HL-60 (cell line): ENCODE data around the gene POLD2.
"Not testable (repeated sequence)": the region's sequence is repeated elsewhere in the genome, so short reads cannot be mapped to it uniquely, and the experiment has no call there.

ENCODE experiments used
- DNase-seq, 2 experiments: peaks; one replicate each; pipeline ENCODE4 v3.0.0-alpha.2; 2010 to 2020; ENCODE audit warnings: low read depth in 1 of 2, low spot score in 1 of 2
- H3K27ac ChIP-seq: fragments of 250-450 bp; sonication (Bioruptor Pico); replicated peaks from 2 replicates; pipeline ENCODE4 v1.5.1; 2020; ENCODE audit warnings: mild to moderate bottlenecking, moderate library complexity
- H3K27me3 ChIP-seq: fragments of 250-450 bp; sonication (Bioruptor Pico); 2 replicates; pipeline ENCODE4 v1.5.1; 2021; ENCODE audit warnings: mild to moderate bottlenecking, moderate library complexity; ENCODE audit not compliant: insufficient read depth, poor library complexity, severe bottlenecking
- H3K4me3 ChIP-seq: replicated peaks from 2 replicates; pipeline ENCODE4 v1.5.1; 2011; ENCODE audit warnings: mild to moderate bottlenecking, control low read depth, low read length; ENCODE audit not compliant: insufficient read depth
- GABPA ChIP-seq: IDR thresholded peaks from 2 replicates; pipeline ENCODE4 v1.6.1; 2012; ENCODE audit warnings: low read depth
- POLR2AphosphoS5 ChIP-seq: IDR thresholded peaks from 2 replicates; pipeline ENCODE4 v1.6.1; 2012; ENCODE audit warnings: low read depth
- SPI1 ChIP-seq: IDR thresholded peaks from 2 replicates; pipeline ENCODE4 v1.6.1; 2012; ENCODE audit warnings: low read depth, mild to moderate bottlenecking, borderline replicate concordance
- TF ChIP-seq, protein P1 (sequence below): IDR thresholded peaks from one replicate; pipeline ENCODE4 v1.5.1; 2011; ENCODE audit warnings: low read length, control low read depth, inconsistent platforms; ENCODE audit not compliant: insufficient read depth
- TF ChIP-seq, protein P2 (sequence below): IDR thresholded peaks from 2 replicates; pipeline ENCODE4 v1.6.1; 2012; ENCODE audit warnings: low read depth; ENCODE audit not compliant: insufficient replicate concordance

The POLD2 gene

DNA sequence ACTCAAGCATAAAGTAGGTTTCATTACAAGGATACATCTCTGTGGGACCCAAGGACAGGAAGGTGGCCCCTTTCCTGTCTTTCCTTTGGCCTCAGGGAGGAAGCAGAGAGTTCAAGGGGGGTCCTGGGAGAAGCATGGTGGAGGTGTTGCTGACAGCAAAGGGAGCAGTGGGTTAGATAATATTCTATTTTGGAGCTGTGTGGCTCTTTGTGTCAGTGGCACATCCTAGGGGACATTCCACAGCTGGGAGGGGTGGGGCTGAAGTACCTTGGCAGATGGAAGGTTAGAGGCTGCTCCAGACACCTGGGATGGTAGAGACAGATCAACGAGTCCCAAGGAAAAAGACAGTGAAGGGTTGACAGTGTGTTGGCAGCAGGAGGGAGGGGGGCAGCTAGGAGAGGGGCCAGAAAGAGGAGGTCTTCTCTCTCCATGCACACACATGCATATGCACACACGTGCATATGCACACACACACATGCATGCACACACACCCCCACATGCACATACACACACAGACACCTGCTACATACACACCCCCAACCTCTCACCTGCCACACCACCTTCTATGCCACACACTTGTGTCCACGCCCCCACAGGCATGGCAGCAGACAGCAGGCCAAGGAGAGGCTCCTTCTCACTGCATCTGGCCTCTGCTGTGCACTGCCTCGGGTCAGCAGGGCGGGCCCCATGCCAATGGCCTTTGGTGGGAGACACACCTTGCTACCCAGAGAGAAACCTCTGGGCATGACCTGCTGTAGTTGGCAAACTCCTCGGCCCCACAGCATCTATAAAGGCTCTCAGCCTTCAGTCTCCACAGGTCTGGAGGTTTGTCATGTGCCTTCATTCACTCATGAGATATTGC, 5.6 kb upstream of the POLD2 start:
- no peak for DNase-seq
- no peak overlapping the region for H3K27ac ChIP-seq
- TF ChIP-seq, protein P1, sequence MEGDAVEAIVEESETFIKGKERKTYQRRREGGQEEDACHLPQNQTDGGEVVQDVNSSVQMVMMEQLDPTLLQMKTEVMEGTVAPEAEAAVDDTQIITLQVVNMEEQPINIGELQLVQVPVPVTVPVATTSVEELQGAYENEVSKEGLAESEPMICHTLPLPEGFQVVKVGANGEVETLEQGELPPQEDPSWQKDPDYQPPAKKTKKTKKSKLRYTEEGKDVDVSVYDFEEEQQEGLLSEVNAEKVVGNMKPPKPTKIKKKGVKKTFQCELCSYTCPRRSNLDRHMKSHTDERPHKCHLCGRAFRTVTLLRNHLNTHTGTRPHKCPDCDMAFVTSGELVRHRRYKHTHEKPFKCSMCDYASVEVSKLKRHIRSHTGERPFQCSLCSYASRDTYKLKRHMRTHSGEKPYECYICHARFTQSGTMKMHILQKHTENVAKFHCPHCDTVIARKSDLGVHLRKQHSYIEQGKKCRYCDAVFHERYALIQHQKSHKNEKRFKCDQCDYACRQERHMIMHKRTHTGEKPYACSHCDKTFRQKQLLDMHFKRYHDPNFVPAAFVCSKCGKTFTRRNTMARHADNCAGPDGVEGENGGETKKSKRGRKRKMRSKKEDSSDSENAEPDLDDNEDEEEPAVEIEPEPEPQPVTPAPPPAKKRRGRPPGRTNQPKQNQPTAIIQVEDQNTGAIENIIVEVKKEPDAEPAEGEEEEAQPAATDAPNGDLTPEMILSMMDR = no peak
- no peak for TF ChIP-seq POLR2AphosphoS5
- no peak for TF ChIP-seq GABPA
- TF ChIP-seq, protein P2, sequence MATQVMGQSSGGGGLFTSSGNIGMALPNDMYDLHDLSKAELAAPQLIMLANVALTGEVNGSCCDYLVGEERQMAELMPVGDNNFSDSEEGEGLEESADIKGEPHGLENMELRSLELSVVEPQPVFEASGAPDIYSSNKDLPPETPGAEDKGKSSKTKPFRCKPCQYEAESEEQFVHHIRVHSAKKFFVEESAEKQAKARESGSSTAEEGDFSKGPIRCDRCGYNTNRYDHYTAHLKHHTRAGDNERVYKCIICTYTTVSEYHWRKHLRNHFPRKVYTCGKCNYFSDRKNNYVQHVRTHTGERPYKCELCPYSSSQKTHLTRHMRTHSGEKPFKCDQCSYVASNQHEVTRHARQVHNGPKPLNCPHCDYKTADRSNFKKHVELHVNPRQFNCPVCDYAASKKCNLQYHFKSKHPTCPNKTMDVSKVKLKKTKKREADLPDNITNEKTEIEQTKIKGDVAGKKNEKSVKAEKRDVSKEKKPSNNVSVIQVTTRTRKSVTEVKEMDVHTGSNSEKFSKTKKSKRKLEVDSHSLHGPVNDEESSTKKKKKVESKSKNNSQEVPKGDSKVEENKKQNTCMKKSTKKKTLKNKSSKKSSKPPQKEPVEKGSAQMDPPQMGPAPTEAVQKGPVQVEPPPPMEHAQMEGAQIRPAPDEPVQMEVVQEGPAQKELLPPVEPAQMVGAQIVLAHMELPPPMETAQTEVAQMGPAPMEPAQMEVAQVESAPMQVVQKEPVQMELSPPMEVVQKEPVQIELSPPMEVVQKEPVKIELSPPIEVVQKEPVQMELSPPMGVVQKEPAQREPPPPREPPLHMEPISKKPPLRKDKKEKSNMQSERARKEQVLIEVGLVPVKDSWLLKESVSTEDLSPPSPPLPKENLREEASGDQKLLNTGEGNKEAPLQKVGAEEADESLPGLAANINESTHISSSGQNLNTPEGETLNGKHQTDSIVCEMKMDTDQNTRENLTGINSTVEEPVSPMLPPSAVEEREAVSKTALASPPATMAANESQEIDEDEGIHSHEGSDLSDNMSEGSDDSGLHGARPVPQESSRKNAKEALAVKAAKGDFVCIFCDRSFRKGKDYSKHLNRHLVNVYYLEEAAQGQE = no peak
- no peak for TF ChIP-seq SPI1
- no peak overlapping the region for H3K4me3 ChIP-seq
- no peaks in the 10 kb centered on the region for H3K27me3 ChIP-seq

DNA sequence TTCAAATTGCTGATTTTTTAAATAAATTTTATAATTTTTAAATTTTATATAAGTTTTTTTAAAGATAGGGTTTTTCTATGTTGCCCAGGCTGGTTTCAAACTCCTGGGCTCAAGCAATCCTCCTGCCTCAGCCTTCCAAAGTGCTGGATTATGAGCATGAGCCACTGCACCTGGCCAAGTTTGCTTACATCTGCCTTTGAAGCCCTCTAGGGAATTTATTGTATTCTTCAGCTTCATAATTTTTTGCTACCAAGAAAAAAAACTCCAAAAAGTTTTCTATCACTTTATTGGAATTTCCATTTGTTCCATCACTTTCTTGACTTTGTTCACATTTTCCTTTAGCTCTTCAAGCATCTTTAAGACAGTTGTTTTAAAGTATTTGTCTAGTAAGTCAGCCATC, 3.8 kb upstream of the POLD2 start:
- Histone ChIP-seq H3K27me3 (no peaks in the 10 kb centered on the region), H3K4me3 (no peak overlapping the region), H3K27ac (no peak overlapping the region)
- TF ChIP-seq, protein P1 = no peak
- TF ChIP-seq POLR2AphosphoS5 (no peak), GABPA (no peak), SPI1 (no peak)
- TF ChIP-seq, protein P2 = no peak
- no peak for DNase-seq

DNA sequence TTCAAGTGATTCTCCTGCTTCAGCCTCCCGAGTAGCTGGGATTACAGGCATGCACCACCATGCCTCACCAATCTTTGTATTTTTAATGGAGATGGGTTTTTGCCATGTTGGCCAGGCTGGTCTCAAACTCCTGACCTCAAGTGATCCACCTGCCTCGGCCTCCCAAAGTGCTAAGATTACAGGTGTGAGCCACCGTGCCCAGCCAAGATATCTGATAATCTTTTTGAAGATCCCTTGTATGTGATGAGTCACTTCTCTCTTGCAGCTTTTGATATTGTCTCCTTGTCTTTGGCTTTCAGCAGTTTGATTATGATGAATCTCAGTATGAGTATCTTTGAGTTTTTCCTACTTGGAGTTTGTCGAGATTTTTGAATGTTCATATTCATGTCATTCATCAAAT, 3.2 kb upstream of the POLD2 start:
- H3K4me3 ChIP-seq, H3K27ac ChIP-seq, DNase-seq, H3K27me3 ChIP-seq: not testable (repeated sequence)

DNA sequence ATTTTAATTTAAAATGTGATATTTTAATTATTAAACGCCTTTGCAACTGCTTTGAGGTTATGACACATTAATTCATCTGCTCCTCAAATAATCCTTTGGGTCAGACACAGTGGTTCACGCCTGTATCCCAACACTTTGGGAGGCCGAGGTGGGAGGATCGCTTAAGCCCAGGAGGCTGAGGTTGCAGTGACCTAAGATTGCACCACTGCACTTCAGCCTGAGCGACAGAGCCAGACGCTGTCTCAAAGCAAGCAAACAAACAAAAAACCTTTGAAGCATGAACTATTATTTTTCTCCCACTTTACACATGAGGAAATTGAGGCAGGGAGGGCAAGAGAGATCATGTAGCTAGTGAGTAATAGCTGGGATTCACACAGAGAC, 1.5 kb upstream of the POLD2 start:
- no peak for DNase-seq
- no peak overlapping the region for H3K27ac ChIP-seq
- no peaks in the 10 kb centered on the region for H3K27me3 ChIP-seq
- no peak overlapping the region for H3K4me3 ChIP-seq
- TF ChIP-seq, protein P1 = no peak
- TF ChIP-seq SPI1 = no peak
- no peak for TF ChIP-seq POLR2AphosphoS5
- TF ChIP-seq GABPA = no peak
- TF ChIP-seq, protein P2 = no peak
